Measurements from ENCODE around the gene MANF.
A peak's percentile ranks its signal among the peaks of the same experiment; 100 is the strongest.
"Not testable (repeated sequence)": the region's sequence is repeated elsewhere in the genome, so short reads cannot be mapped to it uniquely, and the experiment has no call there.

Gene MANF

DNA sequence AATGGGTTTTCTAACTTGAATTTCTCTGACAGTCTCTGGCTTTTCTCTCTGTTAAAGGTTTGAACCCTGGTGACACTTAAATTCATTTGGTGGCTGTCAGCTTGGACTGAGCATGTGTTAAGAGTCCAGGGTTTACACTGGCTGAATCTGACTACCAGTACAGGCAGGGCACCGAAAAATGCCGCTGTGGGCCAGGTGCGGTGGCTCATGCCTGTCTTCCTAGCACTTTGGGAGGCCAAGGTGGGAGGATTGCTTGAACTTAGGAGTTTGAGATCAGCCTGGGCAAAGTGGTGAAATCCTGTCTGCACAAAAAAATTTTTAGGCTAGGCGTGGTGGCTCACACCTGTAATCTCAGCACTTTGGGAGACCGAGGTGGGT lies 1.8 kb downstream of the MANF start:
- Mint-ChIP-seq H3K27ac (ENCODE audit: low read depth) (no peak overlapping the region), H3K36me3 (ENCODE audit: insufficient read depth) (peaks cover 34% of the 10 kb centered on the region), H3K4me3 (peak overlapping the region; percentile 97), H3K4me1 (peaks cover 56% of the 10 kb centered on the region), H3K27me3 (no peaks in the 10 kb centered on the region), H3K9me3 (no peaks in the 10 kb centered on the region)
- ATAC-seq (replicated peaks; ENCODE audit: extremely low read depth, poor library complexity, severe bottlenecking): no peak
- DNase-seq (ENCODE audit: low spot score in 2 of 2): no peak

DNA sequence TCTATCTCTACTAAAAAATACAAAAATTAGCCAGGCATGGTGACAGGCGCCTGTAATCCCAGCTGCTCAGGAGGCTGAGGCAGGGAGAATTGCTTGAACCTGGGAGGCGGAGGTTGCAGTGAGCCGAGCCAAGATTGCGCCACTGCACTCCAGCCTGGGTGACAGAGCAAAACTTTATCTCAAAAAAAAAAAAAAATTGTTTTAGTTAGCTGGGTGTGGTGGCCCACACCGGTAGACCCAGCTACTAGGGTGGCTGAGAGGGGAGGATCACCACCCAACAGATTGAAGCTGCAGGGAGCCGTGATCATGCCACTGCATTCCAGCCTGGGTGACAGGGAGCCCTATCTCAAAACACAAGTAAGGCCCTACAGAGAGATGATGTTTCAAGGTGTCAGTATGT lies 2.2 kb downstream of the MANF start:
- not testable (repeated sequence) for ATAC-seq (replicated peaks; ENCODE audit: extremely low read depth, poor library complexity, severe bottlenecking); H3K27ac Mint-ChIP-seq (ENCODE audit: low read depth); DNase-seq (ENCODE audit: low spot score in 2 of 2); H3K4me3 Mint-ChIP-seq; H3K27me3 Mint-ChIP-seq; H3K9me3 Mint-ChIP-seq
- Mint-ChIP-seq H3K36me3 (ENCODE audit: insufficient read depth) (peaks cover 38% of the 10 kb centered on the region), H3K4me1 (peaks cover 56% of the 10 kb centered on the region)

DNA sequence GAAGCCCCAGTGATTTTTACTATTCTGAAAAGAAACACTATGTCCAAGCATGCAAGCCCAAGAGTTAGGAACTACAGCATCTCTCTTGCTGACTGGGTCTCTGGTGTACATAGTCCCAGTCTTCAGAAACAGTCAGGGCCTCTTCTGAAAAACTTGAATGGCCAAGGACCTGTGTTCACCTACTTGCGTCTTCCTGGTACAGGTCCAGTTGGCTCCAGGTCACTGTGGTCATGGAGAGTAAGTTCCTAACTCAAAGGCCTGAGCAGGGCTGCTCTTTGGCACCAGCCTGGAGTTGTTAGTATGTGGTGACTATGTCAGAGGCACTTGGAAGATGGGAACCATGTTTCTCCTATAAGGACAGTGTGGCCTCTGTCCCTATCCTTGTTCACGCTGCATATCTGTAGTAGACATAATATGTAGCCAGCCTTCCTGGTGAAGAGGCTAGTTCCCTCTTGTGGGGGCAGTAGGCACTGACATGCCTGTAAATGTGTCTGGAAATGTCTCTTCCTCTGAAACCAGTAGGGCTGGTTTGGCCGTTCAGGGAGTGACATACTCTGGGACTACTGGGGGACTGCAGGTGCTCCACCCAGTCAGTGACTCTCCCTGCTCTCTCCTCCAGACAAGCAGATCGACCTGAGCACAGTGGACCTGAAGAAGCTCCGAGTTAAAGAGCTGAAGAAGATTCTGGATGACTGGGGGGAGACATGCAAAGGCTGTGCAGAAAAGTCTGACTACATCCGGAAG lies 3.4 kb downstream of the MANF start:
- ATAC-seq (replicated peaks; ENCODE audit: extremely low read depth, poor library complexity, severe bottlenecking) (no peak), DNase-seq (ENCODE audit: low spot score in 2 of 2) (no peak)
- Mint-ChIP-seq H3K4me1 (peaks cover 53% of the 10 kb centered on the region), H3K4me3 (no peak overlapping the region), H3K9me3 (no peaks in the 10 kb centered on the region), H3K36me3 (ENCODE audit: insufficient read depth) (peaks cover 48% of the 10 kb centered on the region), H3K27ac (ENCODE audit: low read depth) (no peak overlapping the region), H3K27me3 (no peaks in the 10 kb centered on the region)

GRCh38 chr3:51389423-51390183 lies 4.5 kb downstream of the MANF start:
- no peaks in the 10 kb centered on the region for H3K9me3 Mint-ChIP-seq
- H3K27ac Mint-ChIP-seq (ENCODE audit: low read depth): no peak overlapping the region
- peaks cover 55% of the 10 kb centered on the region for H3K36me3 Mint-ChIP-seq (ENCODE audit: insufficient read depth)
- ATAC-seq (replicated peaks; ENCODE audit: extremely low read depth, poor library complexity, severe bottlenecking): no peak
- H3K27me3 Mint-ChIP-seq: no peaks in the 10 kb centered on the region
- H3K4me3 Mint-ChIP-seq: peak overlapping the region; percentile 37
- DNase-seq (ENCODE audit: low spot score in 2 of 2): no peak
- H3K4me1 Mint-ChIP-seq: peaks cover 51% of the 10 kb centered on the region

- Mint-ChIP-seq H3K4me3 (peak overlapping the region; percentile 75), H3K27ac (ENCODE audit: low read depth) (peak overlapping the region; percentile 76), H3K36me3 (ENCODE audit: insufficient read depth) (peaks cover 54% of the 10 kb centered on the region), H3K27me3 (no peaks in the 10 kb centered on the region), H3K4me1 (peaks cover 55% of the 10 kb centered on the region), H3K9me3 (no peaks in the 10 kb centered on the region)
- ATAC-seq (replicated peaks; ENCODE audit: extremely low read depth, poor library complexity, severe bottlenecking) (peak; percentile 0), DNase-seq (ENCODE audit: low spot score in 2 of 2) (no peak)
Measured at GRCh38 chr3:51390246-51391074, 5.4 kb downstream of the MANF start.

DNA sequence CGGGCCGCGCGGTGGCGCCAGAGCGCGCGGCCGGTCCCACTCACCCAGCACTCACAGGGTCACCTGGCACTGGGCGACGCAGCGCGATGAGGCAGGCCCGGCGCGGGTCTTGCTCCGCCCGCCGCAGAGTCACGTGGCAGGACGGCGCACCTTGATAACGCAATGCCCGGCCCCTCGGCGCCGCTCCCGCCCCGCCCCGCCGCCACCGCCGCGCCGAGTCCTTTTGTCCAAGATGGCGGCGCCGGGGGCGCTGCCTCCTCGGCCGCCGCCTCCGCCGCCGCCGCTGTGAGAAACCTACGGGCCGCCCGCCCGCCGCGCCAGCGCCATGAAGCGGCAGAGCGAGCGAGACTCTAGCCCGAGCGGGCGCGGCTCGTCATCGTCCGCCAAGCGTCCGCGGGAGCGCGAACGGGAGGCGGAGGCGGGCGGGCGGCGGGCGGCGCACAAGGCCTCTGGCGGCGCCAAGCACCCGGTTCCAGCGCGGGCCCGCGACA lies 6.0 kb downstream of the MANF start, which contains the start of gene RBM15B:
Gene RBM15B (plus strand): TSS at position 211 of the 491 bp plus-strand sequence. CDS start 115 bp downstream, at position 326.
- Mint-ChIP-seq H3K9me3 (no peaks in the 10 kb centered on the region), H3K4me1 (peaks cover 50% of the 10 kb centered on the region), H3K36me3 (ENCODE audit: insufficient read depth) (peaks cover 54% of the 10 kb centered on the region), H3K27me3 (no peaks in the 10 kb centered on the region), H3K27ac (ENCODE audit: low read depth) (peak within 1 kb of the TSS; percentile 81), H3K4me3 (peak within 1 kb of the TSS; percentile 75)
- ATAC-seq (replicated peaks; ENCODE audit: extremely low read depth, poor library complexity, severe bottlenecking): peak; percentile 92
- DNase-seq (ENCODE audit: low spot score in 2 of 2): peak; percentile 89 to 93

- H3K9me3 Mint-ChIP-seq: no peaks in the 10 kb centered on the region
- no peaks in the 10 kb centered on the region for H3K27me3 Mint-ChIP-seq
- peaks cover 53% of the 10 kb centered on the region for H3K36me3 Mint-ChIP-seq (ENCODE audit: insufficient read depth)
- peak; percentile 31 to 47 for DNase-seq (ENCODE audit: low spot score in 2 of 2)
- peak; percentile 41 for ATAC-seq (replicated peaks; ENCODE audit: extremely low read depth, poor library complexity, severe bottlenecking)
- H3K4me1 Mint-ChIP-seq: peaks cover 50% of the 10 kb centered on the region
- peak overlapping the region; percentile 81 for H3K27ac Mint-ChIP-seq (ENCODE audit: low read depth)
- H3K4me3 Mint-ChIP-seq: peak overlapping the region; percentile 75
Measured at GRCh38 chr3:51391566-51392354, 6.7 kb downstream of the MANF start.

DNA sequence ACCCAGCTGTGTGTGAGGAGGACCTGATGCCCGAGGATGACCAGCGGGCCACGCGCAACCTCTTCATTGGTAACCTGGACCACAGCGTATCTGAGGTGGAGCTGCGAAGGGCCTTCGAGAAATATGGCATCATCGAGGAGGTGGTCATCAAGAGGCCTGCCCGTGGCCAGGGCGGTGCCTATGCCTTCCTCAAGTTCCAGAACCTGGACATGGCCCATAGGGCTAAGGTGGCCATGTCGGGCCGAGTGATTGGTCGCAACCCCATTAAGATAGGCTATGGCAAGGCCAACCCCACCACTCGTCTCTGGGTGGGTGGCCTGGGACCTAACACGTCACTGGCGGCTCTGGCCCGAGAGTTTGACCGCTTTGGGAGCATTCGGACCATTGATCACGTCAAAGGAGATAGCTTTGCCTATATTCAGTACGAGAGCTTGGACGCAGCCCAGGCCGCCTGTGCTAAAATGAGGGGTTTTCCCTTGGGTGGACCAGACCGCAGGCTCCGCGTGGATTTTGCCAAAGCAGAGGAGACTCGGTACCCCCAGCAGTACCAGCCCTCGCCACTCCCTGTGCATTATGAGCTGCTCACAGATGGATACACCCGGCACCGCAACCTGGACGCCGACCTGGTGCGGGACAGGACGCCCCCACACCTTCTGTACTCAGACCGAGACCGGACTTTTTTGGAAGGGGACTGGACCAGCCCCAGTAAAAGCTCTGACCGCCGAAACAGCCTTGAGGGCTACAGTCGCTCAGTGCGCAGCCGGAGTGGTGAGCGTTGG lies 7.5 kb downstream of the MANF start:
- ATAC-seq (replicated peaks; ENCODE audit: extremely low read depth, poor library complexity, severe bottlenecking) (no peak), DNase-seq (ENCODE audit: low spot score in 2 of 2) (no peak)
- peaks cover 57% of the 10 kb centered on the region for H3K36me3 Mint-ChIP-seq (ENCODE audit: insufficient read depth)
- peak overlapping the region; percentile 75 for H3K4me3 Mint-ChIP-seq
- no peaks in the 10 kb centered on the region for H3K9me3 Mint-ChIP-seq
- H3K4me1 Mint-ChIP-seq: peaks cover 54% of the 10 kb centered on the region
- peak overlapping the region; percentile 81 for H3K27ac Mint-ChIP-seq (ENCODE audit: low read depth)
- no peaks in the 10 kb centered on the region for H3K27me3 Mint-ChIP-seq

DNA sequence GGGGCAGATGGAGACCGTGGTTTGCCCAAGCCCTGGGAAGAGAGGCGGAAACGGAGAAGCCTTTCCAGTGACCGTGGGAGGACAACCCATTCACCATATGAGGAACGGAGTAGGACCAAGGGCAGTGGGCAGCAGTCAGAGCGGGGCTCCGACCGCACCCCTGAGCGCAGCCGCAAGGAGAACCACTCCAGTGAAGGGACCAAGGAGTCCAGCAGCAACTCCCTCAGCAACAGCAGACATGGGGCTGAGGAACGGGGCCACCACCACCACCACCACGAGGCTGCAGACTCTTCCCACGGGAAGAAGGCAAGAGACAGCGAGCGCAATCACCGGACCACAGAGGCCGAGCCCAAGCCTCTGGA lies 8.0 kb downstream of the MANF start:
- peak overlapping the region; percentile 81 for H3K27ac Mint-ChIP-seq (ENCODE audit: low read depth)

DNA sequence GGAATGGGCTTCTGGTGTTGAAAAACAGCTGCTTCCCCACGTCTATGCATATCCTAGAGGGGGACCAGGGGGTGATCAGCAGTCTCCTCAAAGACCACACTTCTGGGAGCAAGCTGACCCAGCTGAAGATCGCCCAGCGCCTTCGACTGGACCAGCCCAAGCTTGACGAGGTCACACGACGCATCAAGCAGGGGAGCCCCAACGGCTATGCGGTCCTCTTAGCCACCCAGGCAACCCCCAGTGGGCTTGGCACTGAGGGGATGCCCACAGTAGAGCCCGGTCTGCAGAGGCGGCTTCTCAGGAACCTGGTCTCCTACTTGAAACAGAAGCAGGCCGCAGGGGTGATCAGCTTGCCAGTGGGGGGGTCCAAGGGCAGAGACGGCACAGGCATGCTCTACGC lies 8.5 kb downstream of the MANF start:
- Mint-ChIP-seq H3K36me3 (ENCODE audit: insufficient read depth) (peaks cover 52% of the 10 kb centered on the region), H3K4me1 (peaks cover 49% of the 10 kb centered on the region), H3K4me3 (peak overlapping the region; percentile 8), H3K27ac (ENCODE audit: low read depth) (peak overlapping the region; percentile 74), H3K27me3 (no peaks in the 10 kb centered on the region), H3K9me3 (no peaks in the 10 kb centered on the region)
- ATAC-seq (replicated peaks; ENCODE audit: extremely low read depth, poor library complexity, severe bottlenecking) (no peak), DNase-seq (ENCODE audit: low spot score in 2 of 2) (no peak)

More for the DNA sequence above, 8.0 kb downstream of the MANF start:
- H3K9me3 Mint-ChIP-seq: no peaks in the 10 kb centered on the region
- peaks cover 55% of the 10 kb centered on the region for H3K36me3 Mint-ChIP-seq (ENCODE audit: insufficient read depth)
- peak overlapping the region; percentile 75 for H3K4me3 Mint-ChIP-seq
- H3K4me1 Mint-ChIP-seq: peaks cover 49% of the 10 kb centered on the region
- ATAC-seq (replicated peaks; ENCODE audit: extremely low read depth, poor library complexity, severe bottlenecking) (no peak), DNase-seq (ENCODE audit: low spot score in 2 of 2) (no peak)
- no peaks in the 10 kb centered on the region for H3K27me3 Mint-ChIP-seq

DNA sequence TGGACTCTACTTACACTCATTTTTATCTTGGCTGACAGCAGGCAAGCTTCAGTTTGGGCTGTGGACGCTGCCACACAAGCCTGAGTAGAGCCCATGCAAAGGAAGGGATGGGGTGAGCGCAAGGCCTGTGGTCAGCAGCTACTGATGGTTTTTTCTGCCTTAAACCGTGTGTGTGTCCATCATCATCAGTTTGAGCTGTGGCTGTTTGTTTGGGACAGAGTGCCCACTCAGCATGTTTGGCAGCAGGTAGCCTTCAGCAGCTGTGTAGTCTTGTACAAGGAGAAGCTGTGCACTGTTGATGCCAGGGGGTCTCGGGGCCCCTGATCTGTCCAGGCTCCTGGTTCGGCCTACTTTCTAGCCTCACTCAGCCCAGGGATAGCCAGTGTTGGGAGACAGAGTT lies 9.4 kb downstream of the MANF start:
- Mint-ChIP-seq H3K4me1 (peaks cover 44% of the 10 kb centered on the region), H3K9me3 (no peaks in the 10 kb centered on the region), H3K27me3 (no peaks in the 10 kb centered on the region), H3K27ac (ENCODE audit: low read depth) (peak overlapping the region; percentile 74), H3K4me3 (peak overlapping the region; percentile 8), H3K36me3 (ENCODE audit: insufficient read depth) (peaks cover 47% of the 10 kb centered on the region)
- ATAC-seq (replicated peaks; ENCODE audit: extremely low read depth, poor library complexity, severe bottlenecking) (no peak), DNase-seq (ENCODE audit: low spot score in 2 of 2) (no peak)

All from central memory CD8-positive, alpha-beta T cell (primary cell).